NCI-H2107 treated with DMSO at 0.1 percent for 48 hours (cell line): ENCODE results near the gene GATB.

Source experiments
- DNase-seq: peaks from one replicate; lab custom pipeline; 2025; ENCODE audit not compliant: unreplicated experiment; lab: John Stamatoyannopoulos, UW

GATB gene

GRCh38 chr4:151786158-151786495 is 25.3 kb upstream of the GATB start:
- DNase-seq = no peak

GRCh38 chr4:151785484-151786157 is 24.8 kb upstream of the GATB start:
- DNase-seq = no peak

- no peak for DNase-seq
Measured at GRCh38 chr4:151784706-151785105, 23.9 kb upstream of the GATB start.

- no peak for DNase-seq
Measured at GRCh38 chr4:151783867-151784266, 23.1 kb upstream of the GATB start.

GRCh38 chr4:151782296-151782695 is 21.5 kb upstream of the GATB start:
- no peak for DNase-seq

- no peak for DNase-seq
Measured at GRCh38 chr4:151781026-151781425, 20.2 kb upstream of the GATB start.

- no peak for DNase-seq
Measured at GRCh38 chr4:151777471-151777870, 16.7 kb upstream of the GATB start.

GRCh38 chr4:151774324-151774723 is 13.5 kb upstream of the GATB start:
- no peak for DNase-seq

GRCh38 chr4:151772274-151772673 is 11.5 kb upstream of the GATB start:
- DNase-seq = no peak

GRCh38 chr4:151771664-151772063 is 10.9 kb upstream of the GATB start:
- no peak for DNase-seq

- no peak for DNase-seq
Measured at GRCh38 chr4:151770154-151770553, 9.3 kb upstream of the GATB start.

GRCh38 chr4:151768835-151769234 is 8.0 kb upstream of the GATB start:
- DNase-seq = no peak

GRCh38 chr4:151766691-151767090 is 5.9 kb upstream of the GATB start:
- no peak for DNase-seq

GRCh38 chr4:151760002-151760401 is 805 bp downstream of the GATB start:
- DNase-seq = no peak

- no peak for DNase-seq
Measured at GRCh38 chr4:151753056-151753455, 7.8 kb downstream of the GATB start.

- no peak for DNase-seq
Measured at GRCh38 chr4:151750156-151750555, 10.7 kb downstream of the GATB start.

GRCh38 chr4:151745481-151746231 is 15.2 kb downstream of the GATB start:
- no peak for DNase-seq

GRCh38 chr4:151744614-151745013 is 16.2 kb downstream of the GATB start:
- DNase-seq = no peak

GRCh38 chr4:151743894-151744293 is 16.9 kb downstream of the GATB start:
- DNase-seq = no peak

- DNase-seq = no peak
Measured at GRCh38 chr4:151743128-151743854, 17.5 kb downstream of the GATB start.

- DNase-seq = no peak
Measured at GRCh38 chr4:151738720-151739517, 21.9 kb downstream of the GATB start.
